Naive thymus-derived CD4-positive, alpha-beta T cell (primary cell): ENCODE data around the gene MYO9B. TPM values are rescaled to one million over a fixed set of nuclear protein-coding genes. Genes with fewer than 3 reads are reported as not detected.

Source experiments
- ATAC-seq: fragments of 150-1000 bp; cut with Tn5 transposase; 2 replicates; pipeline ENCODE4 v1.10.0; 2021; ENCODE audit warnings: mild to moderate bottlenecking, moderate library complexity
- CTCF ChIA-PET: fragments of 350-600 bp; sonication (Branson Sonifier 250); formaldehyde crosslinking; loops from one replicate; lab custom pipeline; 2021; ENCODE audit warnings: antibody characterized with exemption; lab: Charles Lee
- POLR2A ChIA-PET: fragments of 350-600 bp; sonication (Branson Sonifier 250); formaldehyde crosslinking; loops from one replicate; lab custom pipeline; 2021; ENCODE audit warnings: antibody characterized with exemption, inconsistent platforms; lab: Charles Lee
- DNase-seq, 9 donors: peaks; one replicate each; pipeline versions ENCODE4 v3.0.0 to v3.0.0-alpha.2; 2020 to 2022; ENCODE audit warnings: mixed read lengths in 1 of 9
- H3K27ac ChIP-seq: one replicate; pipeline ENCODE4 v1.7.0; 2013; ENCODE audit warnings: mild to moderate bottlenecking, low read depth, low read length, moderate library complexity
- H3K27me3 ChIP-seq, 2 donors: one replicate each; pipeline ENCODE4 v1.7.0; 2013; ENCODE audit warnings: low read length in 2 of 2, mild to moderate bottlenecking in 2 of 2, moderate library complexity in 2 of 2; ENCODE audit not compliant: control insufficient read depth in 2 of 2, insufficient read depth in 2 of 2
- H3K36me3 ChIP-seq, 3 experiments: 1 replicate in 2 of 3; 2 replicates in 1 of 3; pipeline ENCODE4 v1.7.0; 2013; ENCODE audit warnings: low read length in 3 of 3, mild to moderate bottlenecking in 3 of 3, moderate library complexity in 1 of 3; ENCODE audit not compliant: insufficient read depth in 3 of 3, control insufficient read depth in 2 of 3
- H3K4me1 ChIP-seq, 2 donors: one replicate each; pipeline ENCODE4 v1.7.0; 2013; ENCODE audit warnings: low read length in 2 of 2, mild to moderate bottlenecking in 2 of 2, moderate library complexity in 1 of 2; ENCODE audit not compliant: control insufficient read depth in 2 of 2, insufficient read depth in 2 of 2
- H3K4me3 ChIP-seq: 2 replicates; pipeline ENCODE4 v1.7.0; 2013; ENCODE audit warnings: mild to moderate bottlenecking, low read length
- H3K9me3 ChIP-seq, 3 experiments: 1 replicate in 2 of 3; 2 replicates in 1 of 3; pipeline ENCODE4 v1.7.0; 2013; ENCODE audit warnings: low read length in 3 of 3; ENCODE audit not compliant: control insufficient read depth in 2 of 3
- H3K27ac Mint-ChIP-seq, 9 donors: one replicate each; pipeline ENCODE4 v1.8.0; 2020 to 2022; ENCODE audit warnings: mixed read lengths in 9 of 9, mild to moderate bottlenecking in 8 of 9, moderate library complexity in 5 of 9, inconsistent platforms in 2 of 9
- H3K27me3 Mint-ChIP-seq, 5 donors: one replicate each; pipeline ENCODE4 v1.8.0; 2021 to 2022; ENCODE audit warnings: mixed read lengths in 5 of 5, mild to moderate bottlenecking in 1 of 5
- H3K36me3 Mint-ChIP-seq, 5 donors: one replicate each; pipeline ENCODE4 v1.8.0; 2020 to 2022; ENCODE audit warnings: mixed read lengths in 5 of 5, mild to moderate bottlenecking in 3 of 5, inconsistent platforms in 1 of 5
- H3K4me1 Mint-ChIP-seq, 7 donors: one replicate each; pipeline ENCODE4 v1.8.0; 2020 to 2022; ENCODE audit warnings: mixed read lengths in 7 of 7, mild to moderate bottlenecking in 3 of 7, inconsistent platforms in 1 of 7
- H3K4me3 Mint-ChIP-seq, 10 donors: one replicate each; pipeline ENCODE4 v1.8.0; 2020 to 2022; ENCODE audit warnings: mild to moderate bottlenecking in 10 of 10, mixed read lengths in 10 of 10, moderate library complexity in 6 of 10, inconsistent platforms in 2 of 10
- H3K9me3 Mint-ChIP-seq, 11 donors: one replicate each; pipeline ENCODE4 v1.8.0; 2020 to 2022; ENCODE audit warnings: mixed read lengths in 11 of 11, mild to moderate bottlenecking in 4 of 11, inconsistent platforms in 1 of 11, moderate library complexity in 1 of 11
- intact Hi-C, 2 donors: fragments of 100-400 bp; cut with micrococcal nuclease; formaldehyde crosslinking; loops; one replicate each; pipeline ENCODE4 v1.15.1; 2023
- polyA plus RNA-seq, 2 donors: library from polyadenylated mRNA; unstranded; fragments of 300-500 nt; fragmentation: Illumina TruSeq; gene quantifications; one replicate each; pipeline ENCODE4 v1.2.3, GENCODE V29; 2021
- total RNA-seq, 6 experiments: library from RNA in 5 of 6; stranded (reverse) in 5 of 6; gene quantifications; 1 replicate in 5 of 6; 2 replicates in 1 of 6; pipeline ENCODE4 v1.2.3 and lab custom pipeline; 2021 to 2026

Gene MYO9B
- total and polyA plus RNA-seq, 7 experiments from 2014 or later, result 5.6 to 297 (median 165) TPM

DNA sequence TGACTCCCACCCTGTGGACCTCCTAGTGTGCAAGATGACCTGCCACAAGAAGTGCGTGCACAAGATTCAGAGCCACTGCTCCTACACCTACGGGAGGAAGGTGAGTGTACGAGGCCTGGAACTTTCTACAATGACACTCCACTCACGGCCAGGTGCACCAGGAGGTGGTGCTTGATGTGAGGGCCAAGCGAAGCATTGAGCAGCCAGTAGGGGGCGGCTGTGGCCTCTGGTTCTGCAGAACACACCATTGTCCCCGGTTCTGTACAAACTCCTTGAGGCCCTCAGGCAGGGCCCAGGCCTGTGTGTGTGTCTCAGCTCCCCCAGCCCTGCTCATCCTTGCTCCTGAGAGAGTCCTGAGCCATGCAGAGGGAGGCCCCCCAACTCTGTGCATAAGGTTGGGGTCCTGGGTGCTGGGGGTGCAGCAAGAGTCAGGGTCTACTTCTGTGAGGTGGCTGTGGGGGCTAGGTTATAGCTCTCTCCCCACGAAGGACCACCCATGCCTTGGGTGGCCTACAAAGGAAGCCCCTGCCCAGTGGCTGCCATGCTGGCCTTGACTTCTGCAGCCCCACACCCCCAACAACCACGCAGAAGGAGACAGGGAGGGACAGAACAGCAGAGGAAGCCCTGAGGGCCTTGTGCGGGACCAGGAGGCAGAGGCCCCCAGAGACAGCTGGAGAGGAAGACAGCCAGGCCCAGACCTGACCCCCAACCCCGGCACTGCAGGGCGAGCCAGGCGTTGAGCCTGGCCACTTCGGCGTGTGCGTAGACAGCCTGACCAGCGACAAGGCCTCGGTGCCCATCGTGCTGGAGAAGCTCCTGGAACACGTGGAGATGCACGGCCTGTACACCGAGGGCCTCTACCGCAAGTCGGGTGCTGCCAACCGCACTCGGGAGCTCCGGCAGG lies 129.9 kb downstream of the MYO9B start:
- intact Hi-C loops, result loop anchor here (1.0 kb wide), 5 partner anchors 21 to 138 kb away; no protein-coding TSS in a partner anchor
- ATAC-seq, result peak; percentile 82
- no peaks in the 10 kb centered on the region for H3K9me3 Mint-ChIP-seq
- no peak overlapping the region for H3K4me3 Mint-ChIP-seq
- peaks cover 0 to 16% (median 0%) of the 10 kb centered on the region in 7 donors for H3K4me1 Mint-ChIP-seq
- H3K27me3 Mint-ChIP-seq, result no peaks in the 10 kb centered on the region
- Histone ChIP-seq H3K9me3 (no peaks in the 10 kb centered on the region), H3K27ac (no peak overlapping the region), H3K4me1 (no peaks in the 10 kb centered on the region), H3K4me3 (no peak overlapping the region), H3K36me3 (peaks cover 7 to 84% (median 31%) of the 10 kb centered on the region in 3 experiments), H3K27me3 (no peaks in the 10 kb centered on the region)
- H3K27ac Mint-ChIP-seq, result peak overlapping the region in 1 of 9 donors; percentile 38
- H3K36me3 Mint-ChIP-seq, result peaks cover 0 to 47% (median 18%) of the 10 kb centered on the region in 5 donors
- peak; percentile 41 to 68 (median 54) for DNase-seq
- POLR2A ChIA-PET, result interaction anchor here (1.0 to 1.1 kb wide), 2 partner anchors 9 to 129 kb away, joined by 4 to 5 read pairs; partner anchors contain the start of gene USE1
- CTCF ChIA-PET, result interaction anchor here (0.5 to 2.6 kb wide), 10 partner anchors 8 to 139 kb away, joined by 3 to 13 read pairs (median 4); partner anchors contain the start of gene USE1

DNA sequence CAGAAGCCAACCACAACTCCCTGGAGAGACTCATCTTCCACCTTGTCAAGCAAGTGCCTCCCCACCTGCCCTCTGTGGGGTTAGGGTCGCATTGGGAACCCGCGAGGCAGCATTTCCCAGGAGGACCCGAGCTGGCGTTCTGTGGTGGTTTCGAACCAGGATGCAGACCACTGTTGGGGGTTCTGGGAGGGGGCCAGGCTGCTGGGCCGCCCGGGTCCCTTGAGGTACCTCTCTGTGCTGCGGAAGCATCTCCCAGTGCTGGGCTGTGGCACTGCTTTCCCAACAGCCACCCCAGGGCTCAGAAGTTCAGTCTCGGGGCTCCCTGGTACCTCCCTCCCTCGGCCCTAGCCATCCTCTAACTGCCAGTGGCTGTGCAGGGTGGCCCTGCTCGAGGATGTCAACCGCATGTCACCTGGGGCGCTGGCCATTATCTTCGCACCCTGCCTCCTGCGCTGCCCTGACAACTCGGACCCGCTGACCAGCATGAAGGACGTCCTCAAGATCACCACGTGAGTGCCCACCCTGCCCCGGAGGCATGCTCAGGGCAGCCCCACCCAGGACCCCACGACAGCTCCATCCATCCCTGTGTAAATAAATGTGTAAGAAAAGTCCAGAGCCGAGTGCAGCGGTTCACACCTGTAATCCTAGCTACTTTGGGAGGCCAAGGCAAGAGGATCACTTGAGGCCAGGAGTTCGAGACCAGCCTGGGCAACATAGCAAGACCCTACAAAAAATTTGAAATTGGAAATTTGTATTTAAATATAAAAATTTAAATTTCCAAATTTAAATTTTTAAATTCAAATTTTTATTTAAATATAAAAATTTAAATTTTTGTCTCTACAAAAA lies 131.4 kb downstream of the MYO9B start:
- intact Hi-C loops, result no loop called here
- CTCF ChIA-PET, result interaction anchor here (0.8 to 2.0 kb wide), 2 partner anchors 22 to 54 kb away, joined by 3 to 5 read pairs; no protein-coding TSS in a partner anchor

DNA sequence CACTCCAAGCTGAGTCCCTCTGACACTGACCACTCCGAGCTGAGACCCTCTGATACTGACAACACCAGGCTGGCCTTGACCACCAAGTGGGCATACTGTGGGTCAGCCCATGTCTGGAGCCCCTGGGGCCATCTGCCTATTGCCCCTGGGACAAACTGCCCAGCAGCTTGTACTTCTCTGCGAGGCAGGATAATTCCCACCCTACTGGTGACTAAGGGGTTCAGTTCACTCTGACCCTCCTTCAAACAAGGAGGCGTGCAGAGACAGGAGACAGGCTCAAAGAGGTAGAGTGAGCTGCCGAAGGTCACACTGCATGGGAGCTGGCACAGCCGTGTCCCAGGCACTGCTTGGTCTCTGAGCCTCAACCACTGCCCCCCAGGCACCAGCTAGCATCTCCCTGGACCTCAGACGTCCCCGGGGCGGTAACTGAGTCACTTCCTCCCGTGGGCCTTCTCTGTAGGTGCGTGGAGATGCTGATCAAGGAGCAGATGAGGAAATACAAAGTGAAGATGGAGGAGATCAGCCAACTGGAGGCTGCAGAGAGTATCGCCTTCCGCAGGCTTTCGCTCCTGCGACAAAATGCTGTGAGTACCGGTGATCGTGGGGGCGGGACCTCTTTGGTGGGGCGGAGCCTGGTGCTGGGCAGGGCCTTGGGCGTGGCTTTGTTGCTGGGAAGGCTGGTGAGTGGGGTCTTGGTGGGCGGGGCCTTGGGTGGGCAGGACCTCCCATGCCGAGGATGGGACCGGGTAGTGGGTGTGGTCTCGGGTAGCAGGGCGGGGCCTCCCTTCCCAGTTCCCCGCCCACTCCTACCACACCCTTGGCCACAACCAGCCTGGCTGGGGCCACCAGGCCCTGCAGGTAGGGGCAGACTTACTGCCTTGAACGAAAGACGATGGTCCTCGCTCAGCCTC lies 133.8 kb downstream of the MYO9B start:
- Mint-ChIP-seq H3K4me1 (peaks cover under 1 to 7% (median 2%) of the 10 kb centered on the region in 7 donors), H3K4me3 (no peak overlapping the region), H3K27ac (peak overlapping the region in 4 of 9 donors; percentile 14 to 76 (median 50)), H3K27me3 (no peaks in the 10 kb centered on the region), H3K9me3 (no peaks in the 10 kb centered on the region), H3K36me3 (peaks cover 0 to 27% (median 11%) of the 10 kb centered on the region in 5 donors)
- Histone ChIP-seq H3K4me1 (peaks cover 2% of the 10 kb centered on the region in 2 donors), H3K4me3 (no peak overlapping the region), H3K27me3 (no peaks in the 10 kb centered on the region), H3K36me3 (peaks cover 0 to 69% (median 15%) of the 10 kb centered on the region in 3 experiments), H3K9me3 (no peaks in the 10 kb centered on the region), H3K27ac (no peak overlapping the region)
- peak; percentile 35 for ATAC-seq
- CTCF ChIA-PET, result interaction anchor here (0.7 to 1.2 kb wide), 4 partner anchors 72 to 138 kb away, joined by 3 to 4 read pairs (median 3); partner anchors contain the start of gene ANKLE1
- POLR2A ChIA-PET, result interaction anchor here (1.0 to 1.6 kb wide), 3 partner anchors 17 to 133 kb away, joined by 3 to 5 read pairs (median 4); partner anchors contain the start of gene OCEL1
- intact Hi-C loops, result no loop called here
- DNase-seq, result peak in 1 of 9 donors; percentile 42

More for the DNA sequence above, 131.4 kb downstream of the MYO9B start:
- Histone ChIP-seq H3K36me3 (peaks cover under 1 to 82% (median 20%) of the 10 kb centered on the region in 3 experiments), H3K4me3 (no peak overlapping the region), H3K27ac (no peak overlapping the region), H3K4me1 (no peaks in the 10 kb centered on the region), H3K27me3 (no peaks in the 10 kb centered on the region), H3K9me3 (no peaks in the 10 kb centered on the region)
- Mint-ChIP-seq H3K4me3 (no peak overlapping the region), H3K9me3 (no peaks in the 10 kb centered on the region), H3K27ac (peak overlapping the region in 4 of 9 donors; percentile 5 to 67 (median 17)), H3K36me3 (peaks cover 0 to 34% (median 16%) of the 10 kb centered on the region in 5 donors), H3K4me1 (peaks cover 0 to 13% (median 0%) of the 10 kb centered on the region in 7 donors), H3K27me3 (no peaks in the 10 kb centered on the region)
- DNase-seq (no peak), ATAC-seq (no peak)
- POLR2A ChIA-PET, result interaction anchor here (0.6 to 1.1 kb wide), 2 partner anchors 131 to 818 kb away, joined by 3 to 5 read pairs; no protein-coding TSS in a partner anchor

DNA sequence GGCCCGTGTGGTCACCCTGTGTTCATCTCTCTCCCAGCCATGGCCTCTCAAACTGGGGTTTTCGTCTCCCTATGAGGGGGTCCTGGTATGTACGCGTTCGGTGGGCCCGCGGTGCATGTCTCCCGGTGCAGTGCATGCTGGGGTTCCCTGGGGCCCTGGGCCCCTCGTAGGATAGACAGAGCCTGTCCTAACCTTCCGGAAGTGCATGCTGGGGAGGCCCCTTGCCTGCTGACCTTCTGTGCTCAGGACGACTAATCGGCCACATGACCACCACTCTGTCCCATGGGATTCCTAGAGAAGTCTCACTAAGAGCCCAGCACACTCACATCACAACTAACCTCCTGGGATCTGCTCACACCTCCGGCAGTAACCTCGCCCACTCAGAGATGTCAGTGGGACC lies 134.7 kb downstream of the MYO9B start:
- Histone ChIP-seq H3K27me3 (no peaks in the 10 kb centered on the region), H3K4me1 (peaks cover 7 to 8% of the 10 kb centered on the region in 2 donors), H3K27ac (no peak overlapping the region), H3K4me3 (no peak overlapping the region), H3K9me3 (no peaks in the 10 kb centered on the region), H3K36me3 (peaks cover 0 to 63% (median 15%) of the 10 kb centered on the region in 3 experiments)
- intact Hi-C loops, result no loop called here
- H3K4me1 Mint-ChIP-seq, result peaks cover 6 to 14% (median 9%) of the 10 kb centered on the region in 7 donors
- peak overlapping the region in 2 of 9 donors; percentile 2 to 31 for H3K27ac Mint-ChIP-seq
- ATAC-seq, result no peak
- H3K27me3 Mint-ChIP-seq, result no peaks in the 10 kb centered on the region
- no peaks in the 10 kb centered on the region for H3K9me3 Mint-ChIP-seq
- DNase-seq, result no peak
- ChIA-PET CTCF (no interaction called here), POLR2A (no interaction called here)
- H3K36me3 Mint-ChIP-seq, result peaks cover 0 to 30% (median 15%) of the 10 kb centered on the region in 5 donors
- no peak overlapping the region for H3K4me3 Mint-ChIP-seq

DNA sequence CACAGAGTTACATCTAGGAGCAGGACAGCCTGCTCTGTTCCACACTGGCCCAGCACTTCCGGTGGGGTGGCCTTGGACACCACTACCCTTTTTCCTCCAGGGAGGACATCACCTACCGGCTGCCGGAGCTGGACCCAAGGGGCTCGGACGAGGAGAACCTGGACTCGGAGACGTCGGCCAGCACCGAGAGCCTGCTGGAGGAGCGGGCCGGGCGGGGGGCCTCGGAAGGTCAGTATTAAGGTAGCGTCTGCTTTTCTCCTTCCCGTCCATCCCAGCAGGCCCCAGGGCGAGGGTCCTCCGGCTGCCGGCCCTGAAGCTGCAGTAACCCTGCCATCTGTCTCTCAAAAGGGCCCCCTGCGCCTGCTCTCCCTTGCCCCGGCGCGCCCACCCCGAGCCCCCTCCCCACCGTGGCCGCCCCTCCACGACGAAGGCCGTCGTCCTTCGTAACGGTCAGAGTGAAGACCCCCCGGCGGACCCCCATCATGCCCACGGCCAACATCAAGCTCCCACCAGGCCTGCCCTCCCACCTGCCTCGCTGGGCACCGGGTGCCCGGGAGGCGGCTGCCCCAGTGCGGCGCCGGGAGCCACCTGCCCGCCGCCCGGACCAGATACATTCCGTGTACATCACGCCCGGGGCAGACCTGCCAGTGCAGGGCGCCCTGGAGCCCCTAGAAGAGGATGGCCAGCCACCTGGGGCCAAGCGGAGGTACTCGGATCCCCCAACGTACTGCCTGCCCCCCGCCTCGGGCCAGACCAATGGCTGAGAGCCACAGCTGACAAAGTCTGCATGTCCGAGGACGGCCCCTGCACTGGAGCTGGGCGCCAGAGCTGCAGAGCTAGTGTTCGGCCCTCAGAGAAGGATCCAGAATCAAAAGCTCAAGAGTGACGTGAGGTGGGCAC lies 136.2 kb downstream of the MYO9B start:
- CTCF ChIA-PET, result no interaction called here
- Mint-ChIP-seq H3K36me3 (peaks cover 0 to 29% (median 16%) of the 10 kb centered on the region in 5 donors), H3K9me3 (no peaks in the 10 kb centered on the region), H3K4me3 (no peak overlapping the region), H3K27me3 (no peaks in the 10 kb centered on the region), H3K27ac (peak overlapping the region in 1 of 9 donors; percentile 38), H3K4me1 (peaks cover 6 to 20% (median 11%) of the 10 kb centered on the region in 7 donors)
- peaks cover 0 to 52% (median 14%) of the 10 kb centered on the region in 3 experiments for H3K36me3 ChIP-seq
- no peak overlapping the region for H3K27ac ChIP-seq
- no peaks in the 10 kb centered on the region for H3K27me3 ChIP-seq
- POLR2A ChIA-PET, result no interaction called here
- H3K4me1 ChIP-seq, result peaks cover 13 to 16% of the 10 kb centered on the region in 2 donors
- H3K4me3 ChIP-seq, result no peak overlapping the region
- DNase-seq (no peak), ATAC-seq (no peak)
- intact Hi-C loops, result no loop called here
- H3K9me3 ChIP-seq, result no peaks in the 10 kb centered on the region
